GM21825 (cell line): Measurements from ENCODE around the gene LIMD2.

Experiments used
- ATAC-seq: cut with Tn5 transposase; IDR thresholded peaks from one replicate; pipeline ENCODE4 v1.9.1; 2021; ENCODE audit warnings: mild to moderate bottlenecking, moderate library complexity; ENCODE audit not compliant: unreplicated experiment

The LIMD2 gene

DNA sequence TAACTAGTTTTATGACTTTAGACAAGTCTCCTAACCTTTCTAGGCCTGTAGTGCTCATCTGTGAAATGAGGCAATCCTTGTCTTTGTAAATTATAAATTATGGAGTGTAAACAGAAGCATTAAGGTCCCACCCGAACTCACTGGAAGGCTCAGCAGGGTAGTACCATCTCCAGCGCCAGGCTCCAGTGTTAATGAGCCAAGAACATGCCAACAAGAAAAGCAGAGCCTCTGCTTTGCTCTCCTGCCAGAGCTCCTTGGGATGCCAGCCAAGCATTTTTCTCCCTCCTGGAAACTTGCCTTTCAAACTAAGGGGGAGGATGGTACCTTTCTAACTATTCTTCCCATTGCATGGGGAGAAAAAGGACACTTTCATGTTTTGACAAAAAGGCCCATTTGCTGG is 14.9 kb downstream of the LIMD2 start:
- no peak for ATAC-seq

- no peak for ATAC-seq
Measured at GRCh38 chr17:63682981-63683380, 16.9 kb downstream of the LIMD2 start.

DNA sequence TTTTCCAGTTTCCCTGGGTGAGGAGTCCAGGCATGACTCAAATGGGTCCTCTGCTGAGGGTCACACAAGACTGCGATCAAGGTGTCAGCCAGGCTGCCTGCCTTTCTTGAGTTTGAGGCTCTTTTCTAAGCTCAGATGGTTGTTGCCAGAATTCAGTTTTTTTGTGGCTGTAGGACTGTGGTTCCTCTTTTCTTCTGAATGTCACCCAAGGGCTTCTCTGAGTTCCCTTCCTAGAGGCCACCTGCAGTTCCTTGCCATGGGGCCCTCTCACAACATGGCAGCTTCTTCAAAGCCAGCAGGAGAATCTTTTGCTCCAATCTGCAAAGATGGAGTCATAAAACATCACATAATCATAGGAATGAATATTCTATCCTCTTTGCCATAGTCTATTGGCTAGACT is 17.5 kb downstream of the LIMD2 start:
- ATAC-seq: no peak

DNA sequence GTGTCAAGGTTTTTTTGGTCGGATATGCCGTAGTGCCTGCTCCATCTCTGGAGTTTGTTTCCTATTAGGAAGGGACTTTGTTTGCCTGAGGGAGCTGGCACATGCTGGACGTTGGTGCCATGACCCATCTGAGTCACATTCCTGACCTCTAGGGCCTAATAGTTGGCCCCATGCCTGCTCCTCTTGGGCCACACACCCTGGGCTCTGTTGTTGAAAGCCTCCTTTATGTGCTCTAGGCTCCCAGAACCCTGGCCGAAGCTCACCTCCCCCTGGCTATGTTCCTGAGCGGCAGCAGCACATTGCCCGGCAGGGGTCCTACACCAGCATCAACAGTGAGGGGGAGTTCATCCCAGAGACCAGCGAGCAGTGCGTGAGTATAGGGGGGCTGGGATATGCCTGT is 18.4 kb downstream of the LIMD2 start:
- ATAC-seq: no peak

- ATAC-seq: no peak
Measured at GRCh38 chr17:63680700-63681099, 19.2 kb downstream of the LIMD2 start.

DNA sequence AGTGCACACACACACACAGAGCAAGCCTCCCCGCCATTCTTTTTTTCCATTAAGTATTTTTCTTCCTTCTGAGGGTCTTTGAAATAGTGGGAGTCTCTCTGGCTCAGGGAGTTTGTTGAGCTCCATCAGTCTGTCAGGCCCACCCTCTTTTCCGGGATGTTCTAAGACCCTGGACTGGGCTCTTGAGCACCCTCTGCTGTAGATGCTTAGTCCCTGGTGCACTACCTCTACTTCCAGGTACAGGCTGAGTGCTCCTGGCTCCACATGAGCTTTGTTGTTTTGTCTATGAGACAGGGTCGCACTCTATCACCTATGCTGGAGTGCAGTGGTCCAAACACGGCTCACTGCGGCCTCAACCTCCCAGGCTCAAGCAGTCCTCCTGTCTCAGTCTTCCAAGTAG is 20.7 kb downstream of the LIMD2 start:
- ATAC-seq: no peak

DNA sequence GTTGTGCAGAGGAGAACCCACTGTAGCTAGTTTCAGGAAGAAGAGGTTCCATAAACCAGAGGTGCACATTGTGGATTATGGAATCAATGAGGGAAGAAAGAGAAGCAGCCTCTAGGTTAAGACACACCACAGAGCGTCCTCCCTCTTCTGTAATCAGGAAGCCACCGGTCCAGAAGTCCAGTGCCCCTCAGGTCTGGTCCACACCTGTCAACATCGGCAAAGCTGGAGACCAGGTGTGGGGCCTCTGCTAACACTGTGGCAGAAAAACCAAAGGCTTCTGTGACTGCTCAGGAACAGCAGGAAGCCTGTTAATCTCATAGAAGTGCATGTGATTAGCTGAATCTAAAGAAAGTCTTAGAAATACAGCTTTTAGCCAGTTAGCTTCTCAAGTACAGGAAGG is 23.3 kb downstream of the LIMD2 start:
- no peak for ATAC-seq

GRCh38 chr17:63675607-63676546 is 24.0 kb downstream of the LIMD2 start:
- no peak for ATAC-seq

DNA sequence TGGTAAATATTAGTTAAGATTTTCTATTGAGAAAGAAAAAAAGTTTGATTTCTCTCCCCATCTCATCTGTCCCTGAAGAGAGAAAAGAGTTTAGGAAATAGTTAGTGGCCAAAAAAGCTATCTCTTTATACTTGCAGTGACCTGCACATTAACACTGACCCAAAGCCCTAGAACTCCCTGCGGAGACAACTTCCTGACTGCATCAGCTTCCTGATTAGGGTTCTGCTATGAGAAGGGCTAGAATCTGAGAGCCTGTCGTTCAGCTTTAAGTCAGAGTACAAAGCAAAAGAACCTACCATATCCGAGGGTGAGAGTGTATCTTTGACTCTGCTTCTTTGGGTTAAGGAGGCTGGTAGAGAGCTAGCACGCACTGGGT is 24.7 kb downstream of the LIMD2 start:
- ATAC-seq: no peak

- no peak for ATAC-seq
Measured at GRCh38 chr17:63672856-63673255, 27.1 kb downstream of the LIMD2 start.

DNA sequence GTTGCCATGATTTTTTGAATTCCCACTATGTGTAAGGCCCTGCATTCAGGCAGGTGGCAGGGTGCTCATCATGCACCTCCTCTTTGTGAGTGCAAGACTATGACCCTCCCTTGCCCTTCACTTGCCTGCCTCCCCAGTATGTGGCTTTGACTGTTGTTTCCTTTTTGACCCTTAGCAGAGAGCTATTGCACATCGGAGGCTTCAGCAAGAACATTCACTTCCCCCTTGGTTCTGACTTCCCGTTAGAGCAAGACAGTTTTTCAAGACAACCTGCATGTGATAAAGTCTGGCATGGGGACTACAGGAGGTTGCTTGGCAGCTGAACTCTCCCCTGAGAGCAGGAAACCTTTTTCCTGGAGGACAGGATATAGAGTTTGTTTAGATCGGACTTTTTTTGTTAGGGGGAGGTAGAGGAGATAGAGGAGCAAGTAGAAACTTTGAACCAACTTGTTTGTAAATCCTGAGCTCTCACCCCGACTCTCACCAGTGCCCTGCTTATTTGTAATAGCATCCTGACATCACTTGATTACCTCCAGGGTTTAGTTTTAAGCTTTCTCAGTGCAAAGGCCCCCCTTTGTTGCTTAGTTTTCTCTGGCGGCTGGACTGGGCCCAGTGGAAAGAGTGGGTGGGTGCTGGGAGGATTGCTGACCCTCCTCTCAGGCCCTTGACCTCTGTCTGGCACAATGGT is 34.3 kb downstream of the LIMD2 start:
- no peak for ATAC-seq

- ATAC-seq: no peak
Measured at GRCh38 chr17:63659850-63660249, 40.1 kb downstream of the LIMD2 start.

GRCh38 chr17:63658366-63658765 is 41.6 kb downstream of the LIMD2 start:
- ATAC-seq: no peak

GRCh38 chr17:63657786-63658185 is 42.1 kb downstream of the LIMD2 start:
- ATAC-seq: no peak

DNA sequence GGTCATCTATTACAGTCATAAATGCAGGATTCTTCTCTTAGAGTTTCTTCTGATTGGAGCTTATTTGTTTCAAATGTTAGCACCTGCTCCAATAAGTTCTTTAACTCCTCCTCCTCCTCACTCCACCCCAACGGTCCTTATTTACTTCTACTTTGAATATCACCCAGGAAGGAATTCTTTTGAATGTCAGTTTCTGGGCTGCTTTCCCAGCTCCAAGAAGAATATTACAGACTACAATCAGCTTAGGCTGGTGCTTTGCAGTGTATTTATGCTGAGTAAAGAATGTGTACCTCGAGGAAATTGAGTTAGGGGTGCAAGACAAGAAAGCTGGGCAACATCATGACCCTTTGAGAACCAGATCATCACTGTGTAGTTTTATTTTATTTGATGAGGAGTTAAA is 46.9 kb downstream of the LIMD2 start:
- no peak for ATAC-seq

- ATAC-seq: no peak
Measured at GRCh38 chr17:63652106-63652505, 47.8 kb downstream of the LIMD2 start.

DNA sequence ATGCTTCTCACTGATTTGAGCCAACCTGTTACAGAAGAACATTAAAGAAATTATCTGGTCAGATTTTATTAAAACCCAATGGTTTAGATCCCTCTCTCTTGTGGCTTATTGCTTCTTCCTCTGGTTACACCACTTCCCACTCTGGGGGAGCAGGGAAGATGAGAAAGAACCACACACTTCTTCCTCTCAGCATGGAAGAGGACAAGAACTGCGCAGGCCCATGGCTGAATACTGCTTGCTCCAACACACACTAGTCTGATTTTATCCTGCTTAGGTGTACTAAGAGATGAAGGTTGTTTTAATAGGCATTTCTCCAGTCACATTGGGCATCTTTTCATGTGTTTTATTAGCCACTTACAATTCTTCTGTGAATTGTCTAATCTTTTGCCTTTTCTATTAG is 50.1 kb downstream of the LIMD2 start:
- ATAC-seq: no peak

DNA sequence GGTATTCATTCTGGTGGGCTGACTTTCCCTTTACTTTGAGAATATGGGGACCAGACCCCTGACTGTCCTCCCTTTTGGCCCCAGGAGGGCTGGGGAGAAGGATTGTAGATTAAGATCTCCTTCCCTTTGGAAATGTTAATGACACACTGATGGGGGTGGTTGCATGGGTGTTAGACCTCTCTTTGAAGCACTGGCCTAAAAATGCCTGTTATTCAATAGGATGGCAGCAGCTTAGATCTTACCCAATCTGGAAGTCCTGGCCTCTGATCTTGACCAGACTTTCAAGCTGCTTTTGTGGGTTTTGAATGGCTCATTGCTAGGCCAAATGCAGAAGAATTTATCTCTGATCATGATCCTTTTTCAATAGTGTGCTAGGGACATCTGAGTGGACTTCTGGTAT is 52.0 kb downstream of the LIMD2 start:
- no peak for ATAC-seq

- ATAC-seq: no peak
Measured at GRCh38 chr17:63647065-63647725, 52.7 kb downstream of the LIMD2 start.

DNA sequence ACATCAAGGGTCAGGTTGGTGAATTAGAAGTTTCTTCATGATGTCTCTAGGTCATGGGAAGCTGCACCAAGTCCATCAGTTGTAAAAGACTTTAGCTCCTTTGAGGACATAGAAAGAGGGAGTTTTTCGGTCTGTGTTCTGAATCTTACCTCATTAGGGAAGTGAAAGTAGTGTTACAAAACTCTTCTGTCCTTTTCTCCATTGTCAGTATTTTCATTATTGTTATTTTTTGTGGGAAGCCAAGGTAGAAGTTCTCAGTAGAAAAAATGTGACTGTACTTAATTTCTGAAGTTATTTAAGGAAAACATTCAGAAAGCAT is 53.5 kb downstream of the LIMD2 start:
- ATAC-seq: peak; percentile 77
